ENCODE results near the gene LLGL2.

Gene LLGL2

DNA sequence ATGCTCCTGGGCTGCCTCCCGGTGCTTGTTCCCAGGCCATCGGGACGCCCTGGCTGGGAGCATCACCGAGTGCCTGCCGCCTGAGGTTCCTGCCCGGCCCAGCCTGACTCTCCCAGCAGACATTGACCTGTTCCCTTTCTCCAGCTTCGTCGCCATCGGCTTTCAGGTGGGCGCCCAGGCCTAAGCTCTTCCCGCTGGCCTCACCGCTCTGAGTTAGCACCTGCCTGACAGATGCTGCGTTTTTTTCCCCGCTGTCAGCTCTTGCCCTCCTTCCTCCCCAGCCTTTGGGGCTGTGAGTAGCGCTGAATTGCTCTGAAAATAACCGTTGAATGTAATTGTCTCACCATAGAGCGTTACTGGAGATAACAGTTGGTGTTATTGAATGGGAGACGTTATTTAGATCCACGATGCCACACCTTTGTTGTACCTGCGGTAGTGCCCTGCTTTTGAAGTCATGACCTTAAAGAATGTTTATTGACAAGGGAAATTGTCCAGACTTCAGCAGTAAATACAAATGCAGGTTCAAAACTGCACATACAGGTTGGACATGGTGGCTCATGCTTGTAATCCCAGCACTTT is 86.4 kb downstream of the LLGL2 start:
- no peak overlapping the region for H3K4me3 ChIP-seq (ENCODE audit: low read depth, low read length)
- DNase-seq (ENCODE audit: low read depth): no peak
- in situ Hi-C loops (cut with HindIII; ENCODE audit: low sequenced_read_pairs): no loop called here
- TF ChIP-seq, protein P1, sequence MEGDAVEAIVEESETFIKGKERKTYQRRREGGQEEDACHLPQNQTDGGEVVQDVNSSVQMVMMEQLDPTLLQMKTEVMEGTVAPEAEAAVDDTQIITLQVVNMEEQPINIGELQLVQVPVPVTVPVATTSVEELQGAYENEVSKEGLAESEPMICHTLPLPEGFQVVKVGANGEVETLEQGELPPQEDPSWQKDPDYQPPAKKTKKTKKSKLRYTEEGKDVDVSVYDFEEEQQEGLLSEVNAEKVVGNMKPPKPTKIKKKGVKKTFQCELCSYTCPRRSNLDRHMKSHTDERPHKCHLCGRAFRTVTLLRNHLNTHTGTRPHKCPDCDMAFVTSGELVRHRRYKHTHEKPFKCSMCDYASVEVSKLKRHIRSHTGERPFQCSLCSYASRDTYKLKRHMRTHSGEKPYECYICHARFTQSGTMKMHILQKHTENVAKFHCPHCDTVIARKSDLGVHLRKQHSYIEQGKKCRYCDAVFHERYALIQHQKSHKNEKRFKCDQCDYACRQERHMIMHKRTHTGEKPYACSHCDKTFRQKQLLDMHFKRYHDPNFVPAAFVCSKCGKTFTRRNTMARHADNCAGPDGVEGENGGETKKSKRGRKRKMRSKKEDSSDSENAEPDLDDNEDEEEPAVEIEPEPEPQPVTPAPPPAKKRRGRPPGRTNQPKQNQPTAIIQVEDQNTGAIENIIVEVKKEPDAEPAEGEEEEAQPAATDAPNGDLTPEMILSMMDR (IDR thresholded peaks at IDR 0.05; ENCODE audit: low read depth, low read length, missing control alignments): no peak

DNA sequence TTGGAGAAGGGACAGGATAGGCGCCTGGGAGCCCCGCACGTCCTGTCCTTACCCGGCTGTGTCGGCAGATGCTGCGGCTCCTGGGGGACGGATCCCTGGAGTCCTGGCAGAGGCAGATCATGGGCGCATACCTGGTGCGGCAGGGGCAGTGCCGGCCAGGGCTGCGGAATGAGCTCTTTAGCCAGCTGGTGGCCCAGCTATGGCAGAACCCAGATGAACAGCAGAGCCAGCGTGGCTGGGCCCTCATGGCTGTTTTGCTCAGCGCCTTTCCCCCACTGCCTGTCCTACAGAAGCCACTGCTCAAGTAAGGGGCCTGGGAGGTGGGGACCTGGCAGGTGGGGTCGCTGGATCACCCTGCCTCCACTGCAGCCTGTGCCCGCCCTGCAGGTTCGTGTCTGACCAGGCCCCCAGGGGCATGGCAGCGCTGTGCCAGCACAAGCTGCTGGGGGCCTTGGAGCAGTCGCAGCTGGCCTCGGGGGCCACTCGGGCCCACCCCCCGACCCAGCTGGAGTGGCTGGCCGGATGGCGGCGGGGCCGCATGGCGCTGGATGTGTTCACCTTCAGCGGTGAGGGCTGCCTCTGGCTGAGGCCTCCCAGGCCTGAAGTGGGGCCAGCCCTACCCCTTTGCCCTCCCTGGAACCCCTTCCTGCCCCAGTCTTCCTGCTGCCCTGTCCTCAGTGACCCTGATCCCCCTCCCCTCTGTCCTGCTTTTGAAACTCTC is 87.6 kb downstream of the LLGL2 start:
- in situ Hi-C loops (cut with HindIII; ENCODE audit: low sequenced_read_pairs): no loop called here
- no peak for DNase-seq (ENCODE audit: low read depth)
- TF ChIP-seq, protein P1 (IDR thresholded peaks at IDR 0.05; ENCODE audit: low read depth, low read length, missing control alignments): no peak
- H3K4me3 ChIP-seq (ENCODE audit: low read depth, low read length): no peak overlapping the region

DNA sequence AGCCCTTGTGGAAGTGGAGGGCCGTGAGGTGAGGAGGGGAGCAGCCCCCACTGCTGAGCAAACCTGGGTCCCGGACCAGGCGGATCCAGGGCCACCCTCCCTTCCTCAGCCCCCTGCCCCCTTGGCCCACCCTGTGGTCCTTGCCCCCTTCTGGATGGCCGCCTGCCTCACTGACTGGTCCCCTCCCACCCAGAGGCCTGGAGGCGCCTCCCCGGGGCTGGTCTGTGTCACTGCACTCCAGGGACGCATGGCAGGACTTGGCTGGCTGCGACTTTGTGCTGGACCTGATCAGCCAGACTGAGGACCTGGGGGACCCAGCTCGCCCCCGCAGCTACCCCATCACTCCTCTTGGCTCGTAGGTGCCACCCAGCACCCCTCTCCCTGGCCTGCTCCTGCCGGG is 88.5 kb downstream of the LLGL2 start:
- in situ Hi-C loops (cut with HindIII; ENCODE audit: low sequenced_read_pairs): no loop called here
- DNase-seq (ENCODE audit: low read depth): no peak
- no peak overlapping the region for H3K4me3 ChIP-seq (ENCODE audit: low read depth, low read length)
- TF ChIP-seq, protein P1 (IDR thresholded peaks at IDR 0.05; ENCODE audit: low read depth, low read length, missing control alignments): no peak

DNA sequence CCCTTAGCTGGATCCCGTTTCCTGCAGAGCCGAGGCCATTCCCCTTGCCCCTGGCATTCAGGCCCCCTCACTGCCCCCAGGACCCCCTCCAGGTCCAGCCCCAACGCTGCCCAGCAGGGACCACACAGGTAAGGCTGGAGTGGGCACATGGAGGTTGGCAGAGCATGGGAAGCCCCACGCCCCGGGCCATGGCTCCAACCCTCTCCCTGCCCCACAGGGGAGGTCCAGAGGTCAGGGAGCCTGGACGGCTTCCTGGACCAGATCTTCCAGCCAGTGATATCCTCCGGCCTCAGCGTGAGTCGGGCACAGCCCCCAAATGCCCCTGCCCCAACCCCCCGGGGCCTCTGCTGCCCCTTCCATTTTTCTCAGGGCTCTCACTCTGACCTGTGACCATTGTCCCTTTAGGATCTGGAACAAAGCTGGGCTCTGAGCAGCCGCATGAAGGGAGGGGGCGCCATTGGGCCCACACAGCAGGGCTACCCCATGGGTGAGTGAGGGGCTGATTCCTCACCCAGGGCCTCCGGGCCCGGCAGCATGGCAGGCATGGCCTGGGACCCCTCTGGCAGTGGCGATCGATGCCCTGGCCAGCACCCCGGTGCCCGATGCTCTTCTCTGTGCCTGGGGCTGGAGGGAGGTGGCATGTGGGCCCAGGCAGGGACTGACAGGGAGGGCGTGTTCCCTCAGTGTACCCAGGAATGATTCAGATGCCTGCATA is 89.2 kb downstream of the LLGL2 start:
- no peak for DNase-seq (ENCODE audit: low read depth)
- H3K4me3 ChIP-seq (ENCODE audit: low read depth, low read length): no peak overlapping the region
- in situ Hi-C loops (cut with HindIII; ENCODE audit: low sequenced_read_pairs): no loop called here
- TF ChIP-seq, protein P1 (IDR thresholded peaks at IDR 0.05; ENCODE audit: low read depth, low read length, missing control alignments): no peak

DNA sequence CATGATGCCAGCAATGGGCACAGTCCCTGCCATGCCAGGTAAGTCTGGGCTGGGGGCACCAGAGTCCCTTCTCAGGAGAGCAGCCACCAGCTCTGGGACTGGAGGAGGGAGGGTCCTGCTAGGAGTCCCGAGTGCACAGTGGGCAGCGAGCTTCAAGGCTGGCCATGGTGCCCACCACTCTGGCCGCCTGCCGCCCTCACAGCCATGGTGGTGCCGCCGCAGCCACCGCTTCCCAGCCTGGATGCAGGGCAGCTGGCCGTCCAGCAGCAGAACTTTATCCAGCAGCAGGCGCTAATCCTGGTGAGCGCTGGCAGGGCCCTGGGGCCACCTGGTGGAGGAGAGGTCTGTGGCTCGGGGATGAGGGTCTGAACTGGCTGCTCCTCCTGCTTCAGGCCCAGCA is 89.8 kb downstream of the LLGL2 start:
- in situ Hi-C loops (cut with HindIII; ENCODE audit: low sequenced_read_pairs): no loop called here
- DNase-seq (ENCODE audit: low read depth): no peak
- H3K4me3 ChIP-seq (ENCODE audit: low read depth, low read length): no peak overlapping the region
- TF ChIP-seq, protein P1 (IDR thresholded peaks at IDR 0.05; ENCODE audit: low read depth, low read length, missing control alignments): no peak

DNA sequence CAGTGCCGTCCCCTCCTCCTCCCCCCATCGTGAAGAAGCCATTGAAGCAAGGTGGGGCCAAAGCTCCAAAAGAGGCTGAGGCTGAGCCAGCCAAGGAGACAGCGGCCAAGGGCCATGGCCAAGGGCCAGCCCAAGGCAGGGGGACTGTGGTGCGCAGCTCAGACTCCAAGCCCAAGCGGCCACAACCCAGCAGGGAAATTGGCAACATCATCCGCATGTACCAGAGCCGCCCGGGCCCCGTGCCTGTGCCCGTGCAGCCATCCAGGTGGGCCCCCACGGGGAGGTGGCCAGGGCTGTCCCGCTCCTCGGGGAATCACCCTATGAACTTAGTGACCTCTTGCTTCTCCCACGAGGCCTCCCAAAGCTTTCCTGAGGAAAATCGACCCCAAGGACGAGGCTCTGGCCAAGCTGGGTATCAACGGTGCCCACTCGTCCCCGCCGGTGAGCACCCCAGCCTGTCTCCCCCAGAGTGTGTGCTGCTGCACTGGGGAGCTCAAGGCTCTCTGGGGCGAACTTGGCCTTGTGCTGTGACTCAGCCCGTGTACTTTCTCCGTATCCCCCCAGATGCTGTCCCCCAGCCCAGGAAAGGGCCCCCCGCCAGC is 91.1 kb downstream of the LLGL2 start:
- TF ChIP-seq, protein P1 (IDR thresholded peaks at IDR 0.05; ENCODE audit: low read depth, low read length, missing control alignments): no peak
- no peak for DNase-seq (ENCODE audit: low read depth)
- in situ Hi-C loops (cut with HindIII; ENCODE audit: low sequenced_read_pairs): no loop called here
- H3K4me3 ChIP-seq (ENCODE audit: low read depth, low read length): no peak overlapping the region
